ENCODE results near the gene CKAP2L. TPM values are rescaled to one million over a fixed set of nuclear protein-coding genes. Genes with fewer than 3 reads are reported as not detected.

Gene CKAP2L
- total RNA-seq, 1 experiment from 2014 or later, result 20.7 TPM

DNA sequence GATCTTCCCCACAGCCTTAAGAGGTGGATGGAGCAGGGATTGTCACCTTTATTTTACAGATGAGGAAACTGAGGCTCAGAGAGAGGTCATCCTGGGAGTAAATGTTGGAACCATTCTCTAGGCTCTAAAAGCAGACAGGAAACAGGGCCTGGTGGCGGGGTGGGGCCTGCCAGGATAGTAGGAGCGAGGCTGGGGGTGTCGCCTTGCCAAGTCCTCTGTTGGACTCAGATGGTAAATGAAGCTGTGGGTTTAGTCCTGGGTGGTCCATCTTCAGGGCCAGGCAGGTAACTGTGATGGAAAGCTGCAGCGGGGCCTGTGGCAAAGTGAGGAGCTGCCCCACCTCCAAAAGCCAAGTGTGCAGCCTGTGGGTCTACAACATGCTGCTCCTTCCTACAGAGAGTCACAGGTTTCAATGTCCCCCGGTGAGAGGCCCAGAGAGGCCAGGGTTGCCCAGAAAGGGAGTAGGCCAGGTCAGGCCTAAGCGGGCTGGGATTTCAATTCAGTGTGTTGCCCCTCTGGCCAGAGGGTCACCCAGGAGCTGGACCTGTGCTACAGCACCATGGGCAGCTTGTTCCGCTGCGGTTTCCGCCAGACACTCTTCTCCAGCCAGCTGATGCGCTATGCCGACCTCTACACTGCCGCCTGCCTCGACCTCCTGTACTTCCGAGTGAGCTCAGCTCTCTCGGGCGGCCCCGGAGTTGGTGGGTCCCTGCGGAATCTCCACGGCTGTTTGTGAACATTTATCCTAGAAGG, 37.0 kb downstream of the CKAP2L start:
- Histone ChIP-seq H3F3A (ENCODE audit: low read length, unreplicated experiment) (no peaks in the 10 kb centered on the region), H3K4me2 (ENCODE audit: low read length) (no peak overlapping the region), H3K9me2 (replicated peaks; ENCODE audit: low read length) (no peaks in the 10 kb centered on the region), H4K20me1 (ENCODE audit: low read length) (no peaks in the 10 kb centered on the region), H2AFZ (ENCODE audit: low read length) (no peak overlapping the region), H3K4me1 (ENCODE audit: insufficient read depth, low read length) (peaks cover 16% of the 10 kb centered on the region), H3K27ac (ENCODE audit: low read length) (no peak overlapping the region), H3K79me2 (ENCODE audit: low read length) (no peaks in the 10 kb centered on the region), H3K27me3 (ENCODE audit: low read length) (no peaks in the 10 kb centered on the region), H3K9ac (ENCODE audit: low read length) (no peak overlapping the region), H3K4me3 (ENCODE audit: low read length) (no peak overlapping the region), H3K9me3 (ENCODE audit: low read length) (no peaks in the 10 kb centered on the region), H3K36me3 (ENCODE audit: low read depth, low read length) (no peaks in the 10 kb centered on the region)
- no TSS peak for BruUV-seq (replicated peaks)
- intact Hi-C loops (cut with micrococcal nuclease), result loop anchor here (5.0 kb wide), 3 partner anchors 35 to 85 kb away; no protein-coding TSS in a partner anchor
- no peak for ATAC-seq
- no peak for TF ChIP-seq EZH2 (IDR thresholded peaks at IDR 0.05; ENCODE audit: low read length, unreplicated experiment)
- no peak for TF ChIP-seq EZH2phosphoT487 (IDR thresholded peaks at IDR 0.05; ENCODE audit: borderline replicate concordance, low read length)
- TF ChIP-seq, protein P1, sequence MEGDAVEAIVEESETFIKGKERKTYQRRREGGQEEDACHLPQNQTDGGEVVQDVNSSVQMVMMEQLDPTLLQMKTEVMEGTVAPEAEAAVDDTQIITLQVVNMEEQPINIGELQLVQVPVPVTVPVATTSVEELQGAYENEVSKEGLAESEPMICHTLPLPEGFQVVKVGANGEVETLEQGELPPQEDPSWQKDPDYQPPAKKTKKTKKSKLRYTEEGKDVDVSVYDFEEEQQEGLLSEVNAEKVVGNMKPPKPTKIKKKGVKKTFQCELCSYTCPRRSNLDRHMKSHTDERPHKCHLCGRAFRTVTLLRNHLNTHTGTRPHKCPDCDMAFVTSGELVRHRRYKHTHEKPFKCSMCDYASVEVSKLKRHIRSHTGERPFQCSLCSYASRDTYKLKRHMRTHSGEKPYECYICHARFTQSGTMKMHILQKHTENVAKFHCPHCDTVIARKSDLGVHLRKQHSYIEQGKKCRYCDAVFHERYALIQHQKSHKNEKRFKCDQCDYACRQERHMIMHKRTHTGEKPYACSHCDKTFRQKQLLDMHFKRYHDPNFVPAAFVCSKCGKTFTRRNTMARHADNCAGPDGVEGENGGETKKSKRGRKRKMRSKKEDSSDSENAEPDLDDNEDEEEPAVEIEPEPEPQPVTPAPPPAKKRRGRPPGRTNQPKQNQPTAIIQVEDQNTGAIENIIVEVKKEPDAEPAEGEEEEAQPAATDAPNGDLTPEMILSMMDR (conservative IDR thresholded peaks at IDR 0.05; ENCODE audit: low read depth, low read length), result no peak
- CTCF ChIA-PET, result interaction anchor here (0.5 to 1.8 kb wide), 5 partner anchors 35 to 109 kb away, joined by 3 to 8 read pairs (median 3); no protein-coding TSS in a partner anchor
- no peak for DNase-seq
- POLR2A ChIA-PET (ENCODE audit: unreplicated experiment), result interaction anchor here (0.5 to 0.6 kb wide), 2 partner anchors 109 to 169 kb away, joined by 3 to 16 read pairs; no protein-coding TSS in a partner anchor

DNA sequence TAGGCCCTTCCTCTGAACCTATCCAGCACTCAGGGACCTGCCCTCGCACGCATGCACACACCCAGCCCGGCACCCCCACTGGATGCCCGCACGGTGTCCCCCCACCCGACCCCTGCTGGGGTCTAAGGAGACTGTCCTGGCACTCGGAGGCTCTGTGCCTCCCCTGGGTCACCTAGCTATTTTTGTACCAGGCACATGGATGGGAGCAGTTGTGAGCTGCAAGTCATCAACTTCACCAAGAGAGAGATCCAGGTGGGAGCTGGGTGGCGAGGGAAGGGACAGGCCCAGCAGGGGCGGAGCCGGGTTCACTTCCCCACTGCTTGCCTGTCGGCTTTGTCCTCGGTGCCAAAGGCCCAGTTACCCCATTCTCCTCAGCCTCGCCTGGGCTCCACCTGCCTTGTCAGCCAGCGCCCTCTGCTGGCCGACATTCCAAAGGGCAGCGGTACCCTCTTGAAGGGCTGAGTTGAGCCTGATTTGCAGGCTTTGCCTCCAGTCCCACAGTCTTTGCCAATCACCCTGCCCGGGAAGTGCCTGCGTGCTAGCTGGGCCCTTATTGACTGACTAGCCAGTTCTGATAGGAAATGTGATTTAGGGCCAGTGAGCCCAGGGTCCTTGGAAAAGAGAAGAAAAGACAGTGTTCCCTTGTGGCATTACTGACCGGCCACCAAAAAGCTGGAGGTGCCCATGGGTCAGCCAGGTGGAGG, 37.8 kb downstream of the CKAP2L start:
- H3K79me2 ChIP-seq (ENCODE audit: low read length), result no peaks in the 10 kb centered on the region
- H2AFZ ChIP-seq (ENCODE audit: low read length), result peak overlapping the region; percentile 74
- CTCF ChIA-PET, result interaction anchor here (0.6 to 1.8 kb wide), 9 partner anchors 34 to 215 kb away, joined by 3 to 8 read pairs (median 5); no protein-coding TSS in a partner anchor
- no TSS peak for BruUV-seq (replicated peaks)
- no peaks in the 10 kb centered on the region for H3K27me3 ChIP-seq (ENCODE audit: low read length)
- H3K36me3 ChIP-seq (ENCODE audit: low read depth, low read length), result no peaks in the 10 kb centered on the region
- peak overlapping the region; percentile 80 for H3K27ac ChIP-seq (ENCODE audit: low read length)
- POLR2A ChIA-PET (ENCODE audit: unreplicated experiment), result interaction anchor here (0.6 kb wide), 1 partner anchor 108 kb away, joined by 16 read pairs; no protein-coding TSS in a partner anchor
- peak overlapping the region; percentile 67 for H3K9ac ChIP-seq (ENCODE audit: low read length)
- H4K20me1 ChIP-seq (ENCODE audit: low read length), result no peaks in the 10 kb centered on the region
- no peak overlapping the region for H3K4me3 ChIP-seq (ENCODE audit: low read length)
- H3K4me1 ChIP-seq (ENCODE audit: insufficient read depth, low read length), result peaks cover 16% of the 10 kb centered on the region
- TF ChIP-seq, protein P1 (conservative IDR thresholded peaks at IDR 0.05; ENCODE audit: low read depth, low read length), result peak; percentile 94
- TF ChIP-seq EZH2phosphoT487 (IDR thresholded peaks at IDR 0.05; ENCODE audit: borderline replicate concordance, low read length) (no peak), EZH2 (IDR thresholded peaks at IDR 0.05; ENCODE audit: low read length, unreplicated experiment) (no peak)
- H3K9me2 ChIP-seq (replicated peaks; ENCODE audit: low read length), result no peaks in the 10 kb centered on the region
- DNase-seq, result peak; percentile 99
- intact Hi-C loops (cut with micrococcal nuclease), result loop anchor here (1.0 to 5.0 kb wide), 6 partner anchors 34 to 142 kb away; partner anchors contain the start of gene CHCHD5
- no peaks in the 10 kb centered on the region for H3K9me3 ChIP-seq (ENCODE audit: low read length)
- no peaks in the 10 kb centered on the region for H3F3A ChIP-seq (ENCODE audit: low read length, unreplicated experiment)
- H3K4me2 ChIP-seq (ENCODE audit: low read length), result 0 out of 2 replicates have a peak overlapping the region, but pooled peaks have one; percentile 27
- ATAC-seq, result peak; percentile 92

Data from PC-3 (cell line).